Natural killer cell (primary cell): ENCODE measurements around the gene GPR12. TPM values are rescaled to one million over a fixed set of nuclear protein-coding genes. Genes with fewer than 3 reads are reported as not detected.

ENCODE experiments used
- ATAC-seq, 3 donors: fragments of 150-1000 bp in 2 of 3; fragments of 200-7000 bp in 1 of 3; cut with Tn5 transposase; 1 replicate in 1 of 3; 2 replicates in 2 of 3; pipeline ENCODE4 v1.10.0; 2021; ENCODE audit warnings: mild to moderate bottlenecking in 2 of 3, moderate library complexity in 2 of 3
- DNase-seq, 2 donors: peaks; one replicate each; pipeline versions ENCODE4 v3.0.0 to v3.0.0-alpha.2; 2013 to 2021; ENCODE audit warnings: mixed read lengths in 1 of 2
- H3K27ac ChIP-seq: one replicate; pipeline ENCODE4 v1.5.1; 2013; ENCODE audit warnings: mild to moderate bottlenecking, low read length
- H3K27me3 ChIP-seq: one replicate; pipeline ENCODE4 v1.6.1; 2013; ENCODE audit warnings: low read length; ENCODE audit not compliant: control insufficient read depth, insufficient read depth
- H3K36me3 ChIP-seq: one replicate; pipeline ENCODE4 v1.6.1; 2013; ENCODE audit warnings: low read length; ENCODE audit not compliant: control insufficient read depth, insufficient read depth
- H3K4me1 ChIP-seq: one replicate; pipeline ENCODE4 v1.6.1; 2013; ENCODE audit warnings: low read length; ENCODE audit not compliant: control insufficient read depth, insufficient read depth
- H3K4me3 ChIP-seq: one replicate; pipeline ENCODE4 v1.5.1; 2013; ENCODE audit warnings: low read length
- H3K9me3 ChIP-seq: one replicate; pipeline ENCODE4 v1.6.1; 2013; ENCODE audit warnings: low read length; ENCODE audit not compliant: control insufficient read depth, insufficient read depth
- H3K27ac Mint-ChIP-seq, 2 donors: one replicate each; pipeline ENCODE4 v1.8.0; 2022; ENCODE audit warnings: mild to moderate bottlenecking in 2 of 2, mixed read lengths in 2 of 2, moderate library complexity in 1 of 2
- H3K27me3 Mint-ChIP-seq, 2 donors: one replicate each; pipeline ENCODE4 v1.8.0; 2022; ENCODE audit warnings: low read depth in 2 of 2, mixed read lengths in 2 of 2
- H3K36me3 Mint-ChIP-seq: one replicate; pipeline ENCODE4 v1.8.0; 2022; ENCODE audit warnings: mixed read lengths
- H3K4me1 Mint-ChIP-seq, 2 donors: one replicate each; pipeline ENCODE4 v1.8.0; 2022; ENCODE audit warnings: mixed read lengths in 2 of 2
- H3K4me3 Mint-ChIP-seq: one replicate; pipeline ENCODE4 v1.8.0; 2022; ENCODE audit warnings: mild to moderate bottlenecking, moderate library complexity, mixed read lengths
- H3K9me3 Mint-ChIP-seq, 2 donors: one replicate each; pipeline ENCODE4 v1.8.0; 2022; ENCODE audit warnings: mixed read lengths in 2 of 2
- CTCF ChIP-seq: fragments of 200-600 bp; IDR thresholded peaks from one replicate; pipeline ENCODE4 v1.8.0; 2022; ENCODE audit warnings: antibody characterized with exemption
- WGBS: methylation state at CpG from one replicate; pipeline ENCODE4 v1.1.7; 2013; ENCODE audit warnings: missing lambda C conversion rate; ENCODE audit not compliant: insufficient coverage; 5-methylcytosine and 5-hydroxymethylcytosine counted together
- intact Hi-C: fragments of 100-400 bp; cut with micrococcal nuclease; formaldehyde crosslinking; loops from one replicate; pipeline ENCODE4 v1.14.2; 2022
- total RNA-seq, 4 donors: library from RNA; stranded (reverse); fragments of 120-200 nt in 1 of 4; gene quantifications; one replicate each; pipeline versions ENCODE4 v1.2.3 to v1.2.4, GENCODE V29; 2013 to 2022

Gene GPR12
- total RNA-seq, 3 donors from 2014 or later (not counting 1 experiment from before 2014, with no cell fraction given), result not detected

GRCh38 chr13:26722321-26722720, 38.3 kb downstream of the GPR12 start:
- peak overlapping the region; percentile 78 to 81 for H3K27ac Mint-ChIP-seq
- WGBS, result 82% methylated on average over 5 of the region's 5 CpGs
- H3K27ac ChIP-seq, result no peak overlapping the region

GRCh38 chr13:26721251-26722121, 39.1 kb downstream of the GPR12 start:
- Histone ChIP-seq H3K4me3 (peak overlapping the region; percentile 2), H3K36me3 (no peaks in the 10 kb centered on the region), H3K4me1 (peaks cover 19% of the 10 kb centered on the region), H3K27ac (peak overlapping the region; percentile 34), H3K27me3 (no peaks in the 10 kb centered on the region), H3K9me3 (no peaks in the 10 kb centered on the region)
- H3K27me3 Mint-ChIP-seq, result no peaks in the 10 kb centered on the region
- TF ChIP-seq CTCF, result no peak
- DNase-seq, result peak in 1 of 2 donors; percentile 63
- no peaks in the 10 kb centered on the region for H3K36me3 Mint-ChIP-seq
- intact Hi-C loops, result no loop called here
- ATAC-seq, result peak; percentile 76 to 84 (median 84)
- WGBS, result 42% methylated on average over 26 of the region's 26 CpGs
- peaks cover 27% of the 10 kb centered on the region in 2 donors for H3K4me1 Mint-ChIP-seq
- H3K9me3 Mint-ChIP-seq, result no peaks in the 10 kb centered on the region
- H3K4me3 Mint-ChIP-seq, result peak overlapping the region; percentile 84
- H3K27ac Mint-ChIP-seq, result peak overlapping the region; percentile 78 to 81

More at GRCh38 chr13:26722321-26722720, 38.3 kb downstream of the GPR12 start:
- ATAC-seq (no peak), DNase-seq (no peak)
- H3K36me3 Mint-ChIP-seq, result no peaks in the 10 kb centered on the region
- H3K27me3 Mint-ChIP-seq, result no peaks in the 10 kb centered on the region
- no peaks in the 10 kb centered on the region for H3K9me3 Mint-ChIP-seq
- Histone ChIP-seq H3K27me3 (no peaks in the 10 kb centered on the region), H3K9me3 (no peaks in the 10 kb centered on the region), H3K4me1 (peaks cover 19% of the 10 kb centered on the region), H3K4me3 (no peak overlapping the region), H3K36me3 (no peaks in the 10 kb centered on the region)
- H3K4me1 Mint-ChIP-seq, result peaks cover 27% of the 10 kb centered on the region in 2 donors
- intact Hi-C loops, result no loop called here
- no peak for TF ChIP-seq CTCF
- H3K4me3 Mint-ChIP-seq, result peak overlapping the region; percentile 55

GRCh38 chr13:26719356-26719945, 41.1 kb downstream of the GPR12 start:
- no peak for DNase-seq
- H3K27ac ChIP-seq, result no peak overlapping the region
- TF ChIP-seq CTCF, result no peak
- H3K4me1 ChIP-seq, result peaks cover 19% of the 10 kb centered on the region
- H3K27me3 Mint-ChIP-seq, result no peaks in the 10 kb centered on the region
- WGBS, result 30% methylated on average over 4 of the region's 5 CpGs
- H3K4me3 ChIP-seq, result no peak overlapping the region
- no peaks in the 10 kb centered on the region for H3K36me3 Mint-ChIP-seq
- peaks cover 27% of the 10 kb centered on the region in 2 donors for H3K4me1 Mint-ChIP-seq
- H3K4me3 Mint-ChIP-seq, result peak overlapping the region; percentile 19
- ATAC-seq, result no peak
- no peaks in the 10 kb centered on the region for H3K9me3 ChIP-seq
- no peaks in the 10 kb centered on the region for H3K9me3 Mint-ChIP-seq
- intact Hi-C loops, result no loop called here
- H3K27ac Mint-ChIP-seq, result peak overlapping the region; percentile 29 to 30
- no peaks in the 10 kb centered on the region for H3K27me3 ChIP-seq
- no peaks in the 10 kb centered on the region for H3K36me3 ChIP-seq
